Epithelial cell of esophagus (primary cell): ENCODE results near the gene RBFOX2.

Source experiments
- DNase-seq: peaks from one replicate; pipeline ENCODE4 v3.0.0; 2010; ENCODE audit warnings: low read depth
- H3K4me3 ChIP-seq: 2 replicates; pipeline ENCODE4 v1.5.1; 2011; ENCODE audit warnings: mild to moderate bottlenecking, low read length, control low read depth
- TF ChIP-seq, protein P1 (sequence below): IDR thresholded peaks from 2 replicates; pipeline ENCODE4 v1.5.1; 2011; ENCODE audit warnings: low read depth, mild to moderate bottlenecking, low read length, control low read depth, inconsistent platforms; ENCODE audit not compliant: insufficient read depth; ENCODE audit errors: missing control alignments

The RBFOX2 gene

DNA sequence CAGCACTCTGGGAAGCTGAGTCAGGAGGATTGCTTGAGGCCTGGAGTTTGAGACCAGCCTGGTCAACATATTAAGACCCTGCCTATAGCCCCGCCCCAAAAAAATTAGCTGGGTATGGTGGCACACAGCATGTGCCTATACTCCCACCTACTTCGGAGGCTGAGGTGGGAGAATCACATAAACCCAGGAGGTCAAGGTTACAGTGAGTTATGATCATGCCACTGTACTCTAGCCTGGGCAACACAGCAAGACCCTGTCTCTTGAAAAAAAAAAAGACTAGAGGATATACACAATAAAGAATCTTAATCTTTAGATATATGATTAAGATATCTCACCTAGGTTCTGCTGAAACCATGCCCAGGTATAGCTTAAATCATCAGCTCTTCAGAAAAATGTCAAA is 174.3 kb downstream of the RBFOX2 start:
- H3K4me3 ChIP-seq, result no peak overlapping the region
- DNase-seq, result no peak
- TF ChIP-seq, protein P1, sequence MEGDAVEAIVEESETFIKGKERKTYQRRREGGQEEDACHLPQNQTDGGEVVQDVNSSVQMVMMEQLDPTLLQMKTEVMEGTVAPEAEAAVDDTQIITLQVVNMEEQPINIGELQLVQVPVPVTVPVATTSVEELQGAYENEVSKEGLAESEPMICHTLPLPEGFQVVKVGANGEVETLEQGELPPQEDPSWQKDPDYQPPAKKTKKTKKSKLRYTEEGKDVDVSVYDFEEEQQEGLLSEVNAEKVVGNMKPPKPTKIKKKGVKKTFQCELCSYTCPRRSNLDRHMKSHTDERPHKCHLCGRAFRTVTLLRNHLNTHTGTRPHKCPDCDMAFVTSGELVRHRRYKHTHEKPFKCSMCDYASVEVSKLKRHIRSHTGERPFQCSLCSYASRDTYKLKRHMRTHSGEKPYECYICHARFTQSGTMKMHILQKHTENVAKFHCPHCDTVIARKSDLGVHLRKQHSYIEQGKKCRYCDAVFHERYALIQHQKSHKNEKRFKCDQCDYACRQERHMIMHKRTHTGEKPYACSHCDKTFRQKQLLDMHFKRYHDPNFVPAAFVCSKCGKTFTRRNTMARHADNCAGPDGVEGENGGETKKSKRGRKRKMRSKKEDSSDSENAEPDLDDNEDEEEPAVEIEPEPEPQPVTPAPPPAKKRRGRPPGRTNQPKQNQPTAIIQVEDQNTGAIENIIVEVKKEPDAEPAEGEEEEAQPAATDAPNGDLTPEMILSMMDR, result no peak

DNA sequence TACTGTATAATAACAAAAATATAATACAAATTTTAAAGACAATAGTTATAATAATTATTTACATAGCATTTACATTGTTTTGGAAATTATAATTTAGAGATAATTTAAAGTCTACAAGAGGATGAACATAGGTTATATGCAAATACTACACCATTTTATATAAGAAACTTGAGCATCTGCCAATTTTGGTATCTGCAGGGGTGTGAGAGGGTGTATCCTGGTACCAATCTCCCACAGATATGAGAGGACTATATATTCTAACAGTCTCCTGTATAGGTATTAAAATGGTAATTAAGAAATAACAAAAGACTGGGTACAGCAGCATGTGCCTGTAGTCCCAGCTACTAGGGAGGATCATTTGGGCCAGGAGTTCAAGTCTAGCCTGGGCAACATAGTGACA is 176.5 kb downstream of the RBFOX2 start:
- H3K4me3 ChIP-seq, result no peak overlapping the region
- TF ChIP-seq, protein P1, result no peak
- no peak for DNase-seq

DNA sequence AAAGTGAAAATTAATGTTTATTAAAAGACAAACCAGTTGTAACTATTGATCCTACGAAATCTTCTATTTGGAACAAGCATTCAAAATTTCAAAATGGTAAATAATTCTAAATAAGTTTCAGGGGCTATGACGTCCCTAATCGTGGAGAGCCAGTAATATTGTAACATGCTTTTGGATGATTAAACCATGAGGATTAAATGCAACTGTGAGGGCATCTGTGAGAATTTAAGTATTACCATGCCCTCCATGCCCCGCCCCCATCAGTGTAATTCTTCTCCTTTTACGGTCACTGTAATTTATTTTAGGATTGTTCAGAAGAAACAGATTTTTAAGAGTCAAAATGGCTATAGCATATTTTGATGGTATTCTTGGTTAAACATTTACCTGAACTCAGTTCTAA is 177.8 kb downstream of the RBFOX2 start:
- TF ChIP-seq, protein P1, result no peak
- no peak overlapping the region for H3K4me3 ChIP-seq
- DNase-seq, result no peak

DNA sequence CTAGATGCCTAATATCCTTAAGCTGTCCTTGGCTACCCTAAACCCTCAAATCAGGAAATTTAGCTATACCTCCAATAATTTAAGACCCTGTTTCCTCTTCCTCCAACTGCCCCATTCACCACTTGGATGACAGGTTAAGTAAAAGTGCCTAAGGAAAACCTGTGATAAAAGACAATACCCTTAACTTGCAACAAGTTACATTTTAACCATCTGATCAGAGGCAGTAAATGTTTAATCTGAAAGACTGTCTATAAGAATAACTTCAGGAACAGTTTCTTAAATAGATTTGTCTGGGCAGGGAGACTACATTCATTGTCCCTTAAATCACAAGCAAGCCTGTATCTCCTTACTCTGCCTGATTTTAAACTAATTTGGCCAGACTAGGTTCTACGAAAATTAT is 181.8 kb downstream of the RBFOX2 start:
- H3K4me3 ChIP-seq, result no peak overlapping the region
- no peak for DNase-seq
- TF ChIP-seq, protein P1, result no peak

DNA sequence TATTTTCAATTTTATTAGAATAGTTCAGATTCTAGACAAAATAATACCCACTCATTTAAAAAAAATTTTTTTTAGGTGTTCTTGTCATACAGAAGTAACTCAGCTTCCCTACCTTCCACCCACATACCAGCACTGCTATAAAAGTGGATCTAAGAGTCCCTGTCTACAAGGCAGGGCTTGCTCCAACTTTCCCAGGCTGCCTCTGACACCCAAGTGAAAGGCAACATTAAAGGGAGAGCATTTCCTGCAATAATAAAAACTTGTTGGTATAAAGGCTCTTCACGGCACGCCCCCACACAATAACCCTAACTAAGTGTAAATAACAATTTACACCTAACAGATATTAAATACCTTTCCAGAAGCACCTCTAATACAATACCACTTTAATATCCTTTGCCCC is 183.7 kb downstream of the RBFOX2 start:
- TF ChIP-seq, protein P1, result no peak
- H3K4me3 ChIP-seq, result no peak overlapping the region
- no peak for DNase-seq

GRCh38 chr22:35842954-35843353 is 185.7 kb downstream of the RBFOX2 start:
- no peak overlapping the region for H3K4me3 ChIP-seq
- peak; percentile 46 for DNase-seq
- TF ChIP-seq, protein P1, result peak; percentile 61

DNA sequence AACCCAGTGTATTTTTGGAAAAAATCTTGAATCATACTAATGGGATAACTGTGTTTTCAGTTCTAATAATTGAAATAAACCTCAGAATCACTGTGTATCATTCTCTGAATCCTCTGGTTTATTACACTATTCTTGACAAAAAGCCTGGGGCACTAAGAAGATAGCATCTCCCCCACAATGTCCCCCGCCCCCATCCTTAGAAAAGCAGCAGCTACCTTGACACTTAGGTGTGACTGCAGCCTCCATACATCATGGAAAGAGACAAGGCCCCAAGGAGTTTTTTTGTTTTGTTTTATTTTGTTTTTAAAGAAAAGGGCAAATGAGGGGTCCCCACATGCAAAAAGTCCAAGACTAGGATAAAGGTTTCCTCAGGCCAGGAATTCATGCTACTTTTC is 186.1 kb downstream of the RBFOX2 start:
- no peak for DNase-seq
- no peak overlapping the region for H3K4me3 ChIP-seq
- TF ChIP-seq, protein P1, result no peak
